Astrocyte (in vitro differentiated cells and primary cell): ENCODE measurements around the gene TARDBP.

Experiments
- CTCF ChIP-seq: IDR thresholded peaks from 2 replicates; pipeline ENCODE4 v1.5.1; 2011; ENCODE audit warnings: low read depth, mild to moderate bottlenecking, inconsistent platforms, low read length, moderate library complexity; ENCODE audit not compliant: insufficient read depth
- EZH2 ChIP-seq: IDR thresholded peaks from 2 replicates; pipeline ENCODE4 v1.6.1; 2012; ENCODE audit warnings: mild to moderate bottlenecking, low read length, inconsistent platforms; ENCODE audit not compliant: insufficient read depth

GRCh38 chr1:10996100-10996499 lies 16.4 kb upstream of the TARDBP start:
- no peak for TF ChIP-seq CTCF
- TF ChIP-seq EZH2 = no peak
